Upper lobe of left lung (tissue), 4 donors: Measurements from ENCODE around the gene DCAF8.

Experiments
- POLR2A ChIP-seq, 4 donors: fragments of 450-650 bp; IDR thresholded peaks; one replicate each; pipeline ENCODE4 v1.5.1; 2016 to 2017; ENCODE audit warnings: antibody characterized with exemption in 4 of 4, mild to moderate bottlenecking in 2 of 4
- TF ChIP-seq, protein P1 (sequence below), 6 experiments: fragments of 450-650 bp in 4 of 6; fragments of 200-600 bp in 2 of 6; sonication (generic) in 2 of 6; IDR thresholded peaks; one replicate each; pipeline ENCODE4 v1.5.1; 2016 to 2019; ENCODE audit warnings: antibody characterized with exemption in 6 of 6

- no peak for TF ChIP-seq POLR2A (IDR thresholded peaks at IDR 0.05)
- TF ChIP-seq, protein P1, sequence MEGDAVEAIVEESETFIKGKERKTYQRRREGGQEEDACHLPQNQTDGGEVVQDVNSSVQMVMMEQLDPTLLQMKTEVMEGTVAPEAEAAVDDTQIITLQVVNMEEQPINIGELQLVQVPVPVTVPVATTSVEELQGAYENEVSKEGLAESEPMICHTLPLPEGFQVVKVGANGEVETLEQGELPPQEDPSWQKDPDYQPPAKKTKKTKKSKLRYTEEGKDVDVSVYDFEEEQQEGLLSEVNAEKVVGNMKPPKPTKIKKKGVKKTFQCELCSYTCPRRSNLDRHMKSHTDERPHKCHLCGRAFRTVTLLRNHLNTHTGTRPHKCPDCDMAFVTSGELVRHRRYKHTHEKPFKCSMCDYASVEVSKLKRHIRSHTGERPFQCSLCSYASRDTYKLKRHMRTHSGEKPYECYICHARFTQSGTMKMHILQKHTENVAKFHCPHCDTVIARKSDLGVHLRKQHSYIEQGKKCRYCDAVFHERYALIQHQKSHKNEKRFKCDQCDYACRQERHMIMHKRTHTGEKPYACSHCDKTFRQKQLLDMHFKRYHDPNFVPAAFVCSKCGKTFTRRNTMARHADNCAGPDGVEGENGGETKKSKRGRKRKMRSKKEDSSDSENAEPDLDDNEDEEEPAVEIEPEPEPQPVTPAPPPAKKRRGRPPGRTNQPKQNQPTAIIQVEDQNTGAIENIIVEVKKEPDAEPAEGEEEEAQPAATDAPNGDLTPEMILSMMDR (IDR thresholded peaks at IDR 0.05): no peak
These were observed 83.6 kb downstream of the DCAF8 start for GRCh38 chr1:160178731-160179130.
